Coronary artery (tissue), 2 donors: Measurements from ENCODE around the gene PCDH9.
"Not testable (repeated sequence)": the region's sequence is repeated elsewhere in the genome, so short reads cannot be mapped to it uniquely, and the experiment has no call there.

Experiments used
- DNase-seq: peaks from one replicate; pipeline ENCODE4 v3.0.0-alpha.2; 2017; ENCODE audit warnings: low spot score
- H3K27ac ChIP-seq, 2 donors: fragments of 200-600 bp; sonication (generic); one replicate each; pipeline ENCODE4 v1.5.1; 2016 to 2019
- H3K4me3 ChIP-seq: fragments of 200-600 bp; sonication (generic); 2 replicates; pipeline ENCODE4 v1.5.1; 2016; ENCODE audit warnings: mild to moderate bottlenecking, moderate library complexity
- TF ChIP-seq, protein P1 (sequence below): fragments of 200-600 bp; sonication (generic); IDR thresholded peaks from one replicate; pipeline ENCODE4 v1.5.1; 2019; ENCODE audit warnings: antibody characterized with exemption

Gene PCDH9

DNA sequence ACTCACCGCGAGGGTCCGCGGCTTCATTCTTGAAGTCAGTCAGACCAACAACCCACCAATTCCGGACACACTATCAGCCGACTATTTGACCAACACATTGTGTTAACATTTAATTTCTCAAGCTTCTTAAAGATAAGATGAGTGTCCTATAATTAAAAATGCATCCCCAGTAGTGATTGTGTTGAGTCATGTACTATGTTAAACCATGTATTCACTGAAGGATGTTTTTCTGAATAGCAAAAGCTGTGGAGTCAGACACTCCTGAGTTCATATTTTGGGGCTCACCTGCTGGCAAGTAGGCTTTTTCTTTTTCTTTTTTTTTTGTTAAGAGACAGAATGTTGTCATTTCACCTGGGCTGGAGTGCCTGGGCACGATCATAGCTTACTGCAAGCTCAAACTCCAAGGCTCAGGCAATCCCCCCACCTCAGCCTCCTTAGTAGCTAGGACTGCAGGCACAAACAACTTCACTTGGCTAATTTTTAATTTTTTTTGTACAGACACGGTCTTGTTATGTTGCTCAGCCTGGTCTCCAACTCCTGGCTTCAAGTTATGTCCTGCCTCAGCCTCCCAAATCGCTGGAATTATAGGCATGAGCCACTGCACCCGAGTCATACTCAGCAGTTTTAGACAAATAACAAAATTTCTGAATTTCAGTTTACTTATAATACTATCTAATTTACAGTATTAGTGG, 606.9 kb downstream of the PCDH9 start:
- TF ChIP-seq, protein P1, sequence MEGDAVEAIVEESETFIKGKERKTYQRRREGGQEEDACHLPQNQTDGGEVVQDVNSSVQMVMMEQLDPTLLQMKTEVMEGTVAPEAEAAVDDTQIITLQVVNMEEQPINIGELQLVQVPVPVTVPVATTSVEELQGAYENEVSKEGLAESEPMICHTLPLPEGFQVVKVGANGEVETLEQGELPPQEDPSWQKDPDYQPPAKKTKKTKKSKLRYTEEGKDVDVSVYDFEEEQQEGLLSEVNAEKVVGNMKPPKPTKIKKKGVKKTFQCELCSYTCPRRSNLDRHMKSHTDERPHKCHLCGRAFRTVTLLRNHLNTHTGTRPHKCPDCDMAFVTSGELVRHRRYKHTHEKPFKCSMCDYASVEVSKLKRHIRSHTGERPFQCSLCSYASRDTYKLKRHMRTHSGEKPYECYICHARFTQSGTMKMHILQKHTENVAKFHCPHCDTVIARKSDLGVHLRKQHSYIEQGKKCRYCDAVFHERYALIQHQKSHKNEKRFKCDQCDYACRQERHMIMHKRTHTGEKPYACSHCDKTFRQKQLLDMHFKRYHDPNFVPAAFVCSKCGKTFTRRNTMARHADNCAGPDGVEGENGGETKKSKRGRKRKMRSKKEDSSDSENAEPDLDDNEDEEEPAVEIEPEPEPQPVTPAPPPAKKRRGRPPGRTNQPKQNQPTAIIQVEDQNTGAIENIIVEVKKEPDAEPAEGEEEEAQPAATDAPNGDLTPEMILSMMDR, result no peak
- no peak for DNase-seq
- H3K4me3 ChIP-seq, result no peak overlapping the region
- H3K27ac ChIP-seq, result no peak overlapping the region

DNA sequence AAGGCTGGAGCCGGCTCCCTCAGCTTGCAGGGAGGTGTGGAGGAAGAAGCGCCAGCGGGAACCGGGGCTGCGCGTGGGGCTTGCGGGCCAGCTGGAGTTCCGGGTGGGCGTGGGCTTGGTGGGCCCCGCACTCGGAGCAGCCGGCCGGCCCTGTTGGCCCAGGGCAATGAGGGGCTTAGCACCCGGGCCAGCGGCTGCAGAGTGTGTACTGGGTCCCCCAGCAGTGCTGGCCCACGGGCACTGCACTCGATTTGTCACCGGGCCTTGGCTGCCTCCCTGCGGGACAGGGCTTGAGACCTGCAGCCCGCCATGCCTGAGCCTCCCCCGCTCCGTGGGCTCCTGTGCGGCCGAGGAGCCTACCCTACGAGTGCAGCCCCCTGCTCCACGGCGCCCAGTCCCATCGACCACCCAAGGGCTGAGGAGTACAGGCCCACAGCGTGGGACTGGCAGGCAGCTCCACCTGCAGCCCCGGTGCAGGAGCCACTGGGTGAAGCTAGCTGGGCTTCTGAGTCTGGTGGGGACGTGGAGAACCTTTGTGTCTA, 608.2 kb downstream of the PCDH9 start:
- H3K4me3 ChIP-seq, DNase-seq, H3K27ac ChIP-seq: not testable (repeated sequence)

DNA sequence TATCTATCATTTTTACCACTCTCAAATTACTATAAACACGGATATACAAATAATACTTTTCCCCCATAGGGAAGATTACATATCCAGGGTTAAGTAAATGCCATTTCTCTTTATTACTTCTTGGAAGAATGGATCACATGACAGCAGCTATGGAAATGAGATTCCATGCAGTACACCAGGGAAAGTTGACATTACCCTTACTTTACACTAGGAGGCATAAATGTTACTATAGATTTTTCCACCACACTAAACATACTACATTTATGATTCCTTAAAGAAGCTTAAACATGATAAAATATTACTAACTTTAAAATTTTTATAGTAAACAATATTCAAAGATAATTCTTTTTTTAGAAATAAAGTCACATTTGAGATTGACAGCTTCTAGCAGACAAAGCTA, 611.4 kb downstream of the PCDH9 start:
- Histone ChIP-seq H3K4me3 (no peak overlapping the region), H3K27ac (no peak overlapping the region)
- DNase-seq, result no peak
- TF ChIP-seq, protein P1, result no peak

DNA sequence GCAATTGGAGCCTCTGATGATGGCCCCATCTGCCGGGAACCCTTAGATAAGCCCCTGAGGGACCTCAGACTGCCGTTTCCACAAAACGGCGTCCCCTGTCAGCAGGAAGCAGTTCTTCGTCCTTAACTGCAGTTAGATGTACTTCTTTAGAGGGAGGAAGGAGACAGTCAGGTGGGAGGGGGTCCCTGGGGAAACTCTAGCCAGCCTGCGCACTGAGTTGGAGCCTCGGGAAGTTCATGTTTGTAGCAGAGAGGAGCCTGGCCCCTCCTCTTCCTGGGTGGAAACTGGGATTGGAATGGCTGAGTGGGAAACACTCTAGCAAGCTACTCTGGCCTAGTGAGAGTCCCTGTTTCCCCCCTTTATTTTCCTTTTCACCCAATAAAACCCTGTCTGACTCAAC, 612.4 kb downstream of the PCDH9 start:
- DNase-seq, result no peak
- Histone ChIP-seq H3K4me3 (no peak overlapping the region), H3K27ac (no peak overlapping the region)
- TF ChIP-seq, protein P1, result no peak

- DNase-seq, result no peak
- no peak overlapping the region for H3K27ac ChIP-seq
- no peak overlapping the region for H3K4me3 ChIP-seq
- TF ChIP-seq, protein P1, result no peak
Measured at GRCh38 chr13:66612983-66613382, 617.2 kb downstream of the PCDH9 start.

GRCh38 chr13:66586489-66586888, 643.6 kb downstream of the PCDH9 start:
- TF ChIP-seq, protein P1, result no peak
- Histone ChIP-seq H3K27ac (no peak overlapping the region), H3K4me3 (no peak overlapping the region)
- no peak for DNase-seq

DNA sequence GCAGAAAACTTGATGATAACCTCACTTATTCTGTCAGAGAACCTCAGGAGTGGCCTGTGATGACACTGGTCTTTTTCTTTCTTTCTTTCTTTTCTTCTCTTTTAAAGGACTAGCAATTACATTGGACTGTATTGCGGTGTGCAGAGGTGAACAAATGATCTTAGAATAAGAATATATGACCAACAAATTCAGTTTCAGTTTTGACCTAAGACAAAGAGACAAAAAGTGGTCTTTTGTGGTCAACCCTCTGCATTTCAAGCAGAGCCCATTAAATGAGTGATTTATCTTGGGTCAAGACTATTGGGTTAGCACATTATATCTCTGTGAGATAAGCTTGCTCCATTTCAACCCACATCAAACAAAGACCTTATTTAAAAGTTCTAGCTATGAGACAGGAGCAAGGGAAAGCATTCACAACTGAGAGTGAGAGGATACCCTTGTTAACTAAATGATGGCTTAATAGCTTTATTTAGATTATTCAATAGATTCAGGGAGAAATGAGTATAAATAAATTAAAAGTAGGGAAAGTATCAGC, 644.4 kb downstream of the PCDH9 start:
- TF ChIP-seq, protein P1, result no peak
- H3K4me3 ChIP-seq, result no peak overlapping the region
- H3K27ac ChIP-seq, result no peak overlapping the region
- no peak for DNase-seq
